Measurements from ENCODE around the gene TMEM108.

TMEM108 gene

GRCh38 chr3:133367956-133368355 lies 329.8 kb downstream of the TMEM108 start:
- no peak for DNase-seq

GRCh38 chr3:133368371-133369067 lies 330.3 kb downstream of the TMEM108 start:
- DNase-seq, result no peak

GRCh38 chr3:133369068-133369440 lies 330.9 kb downstream of the TMEM108 start:
- no peak for DNase-seq

DNA sequence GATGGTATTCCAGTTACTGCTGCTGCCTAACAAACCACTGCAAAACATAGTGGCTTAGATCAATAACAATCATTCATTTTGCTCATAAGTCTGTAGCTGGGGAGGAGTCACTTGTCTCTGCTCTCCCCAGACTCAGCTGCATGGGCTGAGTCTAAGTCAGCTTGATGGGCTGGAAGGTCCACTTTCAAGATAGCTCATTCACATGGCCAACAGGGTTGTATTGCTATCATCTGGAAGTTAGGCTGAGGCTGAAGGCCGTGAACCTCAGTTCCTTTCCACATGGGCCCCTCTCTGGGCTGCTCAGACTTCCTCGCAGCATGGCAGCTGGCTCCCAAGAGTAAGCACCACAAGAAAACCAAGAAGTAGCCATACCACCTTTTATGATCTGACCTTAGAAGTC lies 333.0 kb downstream of the TMEM108 start:
- no peak for DNase-seq

DNA sequence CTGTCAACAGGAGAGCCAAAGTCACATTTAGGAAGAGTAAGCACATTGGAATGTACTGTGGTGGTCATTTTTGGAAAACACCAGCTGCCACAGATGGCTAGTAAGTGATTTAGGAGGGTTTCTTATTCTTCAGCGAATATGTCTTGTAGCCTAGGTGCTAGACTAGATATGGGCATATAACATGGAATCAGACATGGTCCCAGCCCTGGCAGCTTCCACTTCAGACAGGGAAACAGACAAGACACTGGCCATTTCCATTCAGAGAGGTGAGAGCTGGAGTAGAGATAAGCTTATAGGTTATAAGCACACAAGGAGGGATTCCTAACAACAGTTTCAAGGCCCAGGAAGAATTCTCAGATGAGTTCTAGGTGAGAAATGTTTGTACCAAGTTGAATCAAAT lies 333.5 kb downstream of the TMEM108 start:
- DNase-seq, result no peak

DNA sequence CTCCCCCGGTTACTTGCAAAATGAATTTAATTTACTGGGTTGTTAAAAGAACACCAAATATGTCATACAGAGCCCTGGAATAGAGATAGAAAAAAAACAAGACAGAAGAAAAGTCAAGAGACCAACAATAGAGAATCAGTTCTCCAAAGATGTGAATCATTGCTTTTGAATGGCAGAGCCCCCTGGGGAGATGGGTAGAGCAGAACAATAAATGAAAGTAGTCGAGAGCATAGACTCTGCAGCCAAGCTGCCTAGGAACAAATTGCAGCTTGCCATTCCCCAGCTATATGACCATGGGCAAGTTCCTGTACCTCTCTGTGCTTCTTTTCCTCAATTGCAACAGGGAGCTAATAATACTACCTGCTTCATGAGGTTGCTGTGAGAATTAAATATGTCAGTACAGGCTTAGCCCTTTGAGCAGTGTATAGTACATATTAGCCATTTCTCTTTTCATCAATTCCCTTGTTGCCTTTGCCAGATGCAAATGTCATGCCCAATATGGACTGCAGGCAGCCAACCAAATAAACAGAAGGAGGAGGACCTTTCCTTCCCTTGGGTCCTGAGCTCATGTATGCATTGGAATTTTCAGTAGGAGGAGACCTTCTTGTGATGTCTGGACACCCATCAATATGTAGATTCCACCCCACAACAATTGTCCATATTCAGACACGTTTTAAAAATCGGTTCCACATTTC lies 336.7 kb downstream of the TMEM108 start:
- no peak for DNase-seq

GRCh38 chr3:133375403-133375745 lies 337.2 kb downstream of the TMEM108 start:
- DNase-seq, result no peak

DNA sequence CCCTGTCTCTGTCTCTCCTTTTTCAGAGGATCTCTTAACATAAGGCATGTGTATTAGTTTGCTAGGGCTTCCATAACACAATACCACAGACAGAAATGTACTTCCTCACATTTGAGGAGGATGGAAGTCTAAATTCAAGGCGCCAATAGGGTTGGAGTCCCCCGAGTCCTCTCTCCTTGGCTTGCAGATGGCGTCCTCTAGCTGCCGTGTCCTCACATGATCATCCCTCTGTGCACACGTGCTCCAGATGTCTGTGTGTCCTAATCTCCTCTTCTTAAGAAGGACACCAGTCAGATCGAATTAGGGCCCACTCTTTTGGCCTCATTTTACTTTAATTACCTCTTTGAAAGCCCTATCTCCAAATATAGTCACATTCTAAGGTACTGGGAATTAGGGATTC lies 338.6 kb downstream of the TMEM108 start:
- no peak for DNase-seq

DNA sequence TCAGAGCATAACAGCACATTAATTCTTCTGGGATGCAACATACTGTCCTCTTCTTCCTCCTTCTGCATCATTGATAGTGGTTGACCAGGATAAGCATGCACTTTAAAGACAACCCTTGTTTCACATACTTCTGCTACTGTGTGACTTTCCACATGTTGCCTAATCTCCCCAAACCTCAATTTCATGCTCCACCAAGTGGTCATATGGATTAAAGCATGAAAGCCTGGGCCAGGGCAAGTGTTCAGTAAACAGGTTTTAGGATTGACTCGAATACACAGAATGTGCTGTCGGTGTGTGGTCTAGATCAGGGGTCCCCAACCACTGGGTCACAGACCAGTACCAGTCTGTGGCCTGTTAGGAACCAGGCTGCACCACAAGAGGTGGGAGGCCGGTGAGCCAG lies 339.2 kb downstream of the TMEM108 start:
- no peak for DNase-seq

GRCh38 chr3:133379926-133380325 lies 341.7 kb downstream of the TMEM108 start:
- DNase-seq, result no peak

DNA sequence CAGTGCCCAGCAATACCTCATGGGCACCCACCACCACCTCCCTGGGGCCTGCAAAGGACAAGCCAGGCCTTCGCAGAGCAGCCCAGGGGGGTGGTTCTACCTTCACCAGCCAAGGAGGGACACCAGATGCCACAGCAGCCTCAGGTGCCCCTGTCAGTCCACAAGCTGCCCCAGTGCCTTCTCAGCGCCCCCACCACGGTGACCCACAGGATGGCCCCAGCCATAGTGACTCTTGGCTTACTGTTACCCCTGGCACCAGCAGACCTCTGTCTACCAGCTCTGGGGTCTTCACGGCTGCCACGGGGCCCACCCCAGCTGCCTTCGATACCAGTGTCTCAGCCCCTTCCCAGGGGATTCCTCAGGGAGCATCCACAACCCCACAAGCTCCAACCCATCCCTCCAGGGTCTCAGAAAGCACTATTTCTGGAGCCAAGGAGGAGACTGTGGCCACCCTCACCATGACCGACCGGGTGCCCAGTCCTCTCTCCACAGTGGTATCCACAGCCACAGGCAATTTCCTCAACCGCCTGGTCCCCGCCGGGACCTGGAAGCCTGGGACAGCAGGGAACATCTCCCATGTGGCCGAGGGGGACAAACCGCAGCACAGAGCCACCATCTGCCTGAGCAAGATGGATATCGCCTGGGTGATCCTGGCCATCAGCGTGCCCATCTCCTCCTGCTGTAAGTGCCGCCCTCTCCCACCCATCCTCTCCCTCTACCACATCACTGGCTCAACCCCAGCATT lies 342.5 kb downstream of the TMEM108 start:
- no peak for DNase-seq

DNA sequence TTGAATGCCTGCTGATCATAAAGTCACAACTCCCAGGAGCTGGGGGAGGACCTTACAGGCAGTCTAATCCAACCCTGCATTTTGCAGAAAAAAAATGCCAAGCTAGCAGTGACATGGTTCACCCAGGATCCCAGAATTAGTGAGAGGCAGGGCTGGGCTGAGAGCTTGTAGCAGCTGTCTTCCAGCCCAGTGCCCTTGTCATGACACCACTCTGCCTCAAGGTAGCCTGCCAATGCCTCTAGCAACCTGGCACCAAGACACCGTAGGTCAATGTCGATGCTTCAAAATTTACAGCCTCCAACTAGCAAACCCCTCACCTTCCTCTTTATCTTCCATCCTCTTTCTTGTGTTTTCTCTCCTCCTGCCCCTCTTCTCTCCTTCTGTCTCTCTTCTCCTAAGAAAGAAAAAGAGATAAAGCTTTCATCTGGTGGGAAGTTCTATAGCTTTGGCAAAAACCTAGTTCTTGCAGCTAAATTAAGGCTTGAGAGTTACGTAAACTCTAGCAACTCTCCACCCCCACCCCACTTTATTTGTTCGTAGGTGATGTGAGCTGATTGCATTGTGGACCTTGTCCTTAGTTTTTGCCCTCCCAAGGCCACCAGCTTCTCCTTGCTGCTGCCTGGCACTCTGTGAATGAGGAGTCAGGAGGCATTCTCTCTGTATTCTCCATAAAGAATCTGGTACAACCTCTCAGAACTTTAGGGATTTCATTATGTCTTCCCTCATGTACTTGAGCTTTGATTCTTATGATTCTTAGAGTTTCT lies 343.3 kb downstream of the TMEM108 start:
- no peak for DNase-seq

GRCh38 chr3:133383175-133383574 lies 345.0 kb downstream of the TMEM108 start:
- no peak for DNase-seq

DNA sequence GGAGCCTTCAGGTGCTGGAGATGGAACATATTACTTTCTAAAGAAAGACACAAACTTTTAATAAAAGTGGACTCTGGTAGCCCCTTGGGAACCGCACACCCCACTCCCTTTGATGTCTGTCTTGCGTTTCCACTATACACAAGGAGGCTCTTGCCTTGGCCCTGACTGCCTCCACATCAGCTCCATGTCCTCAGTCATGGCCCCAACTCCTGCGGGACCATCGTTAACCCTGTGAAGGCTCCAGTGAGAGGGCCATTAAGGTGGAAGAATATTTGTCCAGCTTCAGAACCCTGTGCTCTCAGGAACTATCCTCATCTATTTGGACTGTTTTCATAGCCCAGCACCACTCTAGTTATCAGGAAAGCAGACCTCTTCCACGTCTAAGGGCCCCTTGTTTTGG lies 345.6 kb downstream of the TMEM108 start:
- no peak for DNase-seq

GRCh38 chr3:133384331-133385027 lies 346.3 kb downstream of the TMEM108 start:
- no peak for DNase-seq

DNA sequence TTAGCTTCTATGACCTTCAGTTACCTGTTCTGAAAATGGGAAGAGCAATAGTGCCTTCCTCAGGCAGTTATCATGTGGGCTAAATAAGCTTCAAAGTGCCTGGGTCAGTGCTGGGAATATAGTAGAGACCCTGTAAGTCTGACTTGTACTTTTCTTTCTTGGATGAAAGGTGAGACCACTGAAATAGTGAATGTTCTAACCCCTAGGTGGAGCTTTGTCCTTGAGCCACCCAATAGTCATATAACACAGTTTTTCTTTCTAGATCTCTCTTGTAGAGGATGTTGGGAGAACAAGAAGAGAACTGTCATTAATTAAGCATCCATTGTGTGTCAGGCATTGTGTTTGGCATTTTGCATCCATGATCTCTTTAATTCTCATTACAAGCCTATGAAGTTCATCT lies 348.7 kb downstream of the TMEM108 start:
- DNase-seq, result no peak

DNA sequence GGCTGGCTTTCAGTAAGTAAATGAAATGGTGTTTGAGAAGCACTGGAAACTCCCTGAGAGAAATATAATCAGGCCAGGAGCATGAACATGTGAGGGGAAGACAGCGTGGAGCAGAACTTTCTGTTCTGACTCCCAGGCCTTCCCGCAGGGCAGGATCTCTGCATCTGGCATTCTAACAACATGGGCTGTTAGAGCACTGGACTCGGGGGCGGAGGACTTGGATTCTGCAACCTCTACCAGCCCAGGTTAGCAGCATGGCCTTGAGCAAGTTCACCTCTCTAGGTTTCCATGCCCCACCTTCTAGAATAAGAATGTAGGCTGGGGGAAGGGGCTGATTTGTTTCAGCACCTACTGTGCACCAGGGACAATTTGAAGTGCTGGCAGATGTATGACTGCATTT lies 349.1 kb downstream of the TMEM108 start:
- no peak for DNase-seq

DNA sequence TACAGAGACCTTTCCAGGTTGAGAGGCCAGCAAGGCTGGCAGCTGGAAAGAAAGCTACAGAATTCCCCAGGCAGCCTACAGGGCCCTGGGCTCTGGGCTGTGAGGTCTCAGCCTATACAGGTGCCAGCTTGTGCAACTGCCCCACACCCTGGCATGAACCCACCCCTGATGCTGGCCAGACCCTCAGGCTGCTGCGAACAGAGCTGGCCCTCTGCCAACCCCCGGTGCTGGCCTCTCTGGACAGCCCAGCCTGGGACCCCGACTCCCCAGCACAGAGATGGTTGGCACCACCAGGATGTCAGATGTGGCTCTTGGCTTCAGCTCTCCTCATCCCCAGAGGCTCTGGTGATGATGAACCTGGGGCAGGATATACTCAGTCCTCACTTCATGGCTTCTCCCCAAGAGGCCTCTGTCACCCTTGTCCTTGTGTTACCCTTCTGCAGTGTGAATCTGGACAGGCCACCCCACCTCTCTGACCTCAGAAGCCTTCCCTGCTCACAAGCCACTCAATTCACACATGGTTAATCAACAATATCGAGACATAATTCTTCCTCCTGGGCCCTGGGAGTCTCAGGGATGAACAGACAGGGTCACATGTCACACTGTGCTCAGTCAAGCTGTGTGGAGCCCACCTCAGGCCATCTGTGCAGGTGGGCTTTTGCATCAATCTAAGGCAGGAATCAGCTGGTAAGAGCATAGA lies 350.7 kb downstream of the TMEM108 start:
- no peak for DNase-seq

- no peak for DNase-seq
Measured at GRCh38 chr3:133390715-133391114, 352.5 kb downstream of the TMEM108 start.

GRCh38 chr3:133393204-133393603 lies 355.0 kb downstream of the TMEM108 start:
- DNase-seq, result no peak

- DNase-seq, result no peak
Measured at GRCh38 chr3:133393691-133394474, 355.7 kb downstream of the TMEM108 start.
